Articular chondrocyte of knee joint (primary cell): Measurements from ENCODE around the gene ELOF1. TPM values are rescaled to one million over a fixed set of nuclear protein-coding genes. Genes with fewer than 3 reads are reported as not detected.

Experiments used
- small RNA-seq: library from RNA; depleted of rRNA; stranded (forward); fragments of <200 nt; gene quantifications from one replicate; pipeline ENCODE3, GENCODE V24; 2012
- total RNA-seq: library from RNA; depleted of rRNA; stranded (reverse); fragments of >200 nt; gene quantifications from 2 replicates; pipeline ENCODE4 v1.2.3, GENCODE V29; 2012

The ELOF1 gene
- 30.4 and 30.7 TPM in 2 replicates for total RNA-seq

GRCh38 chr19:11558881-11559828, at the start of gene ELOF1:
TSS of gene ELOF1 (minus strand) at chr19:11559230. CDS start at chr19:11554347, 4,883 bp downstream.

GRCh38 chr19:11597202-11598102, 38.4 kb upstream of the ELOF1 start, which contains the start of gene ZNF627:
TSS of gene ZNF627 (plus strand) at chr19:11597483. CDS start at chr19:11597628, 145 bp downstream.

GRCh38 chr19:11577451-11578257, 18.6 kb upstream of the ELOF1 start, which contains the start of gene ACP5:
TSS of gene ACP5 (minus strand) at chr19:11577645. CDS start at chr19:11577317, 328 bp downstream.

GRCh38 chr19:11538232-11539036, 20.6 kb downstream of the ELOF1 start, which contains the start of gene CNN1:
TSS of gene CNN1 (plus strand) at chr19:11538851. CDS start at chr19:11538928, 77 bp downstream.

GRCh38 chr19:11528551-11529341, 30.3 kb downstream of the ELOF1 start, which contains the start of gene ECSIT:
TSS of gene ECSIT (minus strand) at chr19:11529134. CDS start at chr19:11519170, 9,964 bp downstream.

GRCh38 chr19:11505504-11506100, 53.4 kb downstream of the ELOF1 start, which contains the start of gene ZNF653:
TSS of gene ZNF653 (minus strand) at chr19:11505839. CDS start at chr19:11505786, 53 bp downstream.

Small RNA genes lying within 50 kb of the gene (small RNA-seq; reads per million reads assigned to genes)
- not detected for gene RN7SL833P

Other genes starting within 250 kb of the ELOF1 start
- gene RAB3D, start 219.6 kb downstream of the ELOF1 start, total RNA-seq = 11.4 and 12.9 TPM in 2 replicates
- gene TMEM205, start 213.0 kb downstream of the ELOF1 start, total RNA-seq = 76.3 and 80.2 TPM in 2 replicates
- gene CCDC159, start 212.7 kb downstream of the ELOF1 start, total RNA-seq = 9.9 and 13.8 TPM in 2 replicates
- gene PLPPR2, start 203.8 kb downstream of the ELOF1 start, total RNA-seq = 12.0 and 14.0 TPM in 2 replicates
- 0.43 and 0.91 TPM in 2 replicates for gene SWSAP1, start 184.6 kb downstream of the ELOF1 start, total RNA-seq
- 2.0 and 3.0 TPM in 2 replicates for gene EPOR, start 174.9 kb downstream of the ELOF1 start, total RNA-seq
- gene RGL3, start 139.9 kb downstream of the ELOF1 start, total RNA-seq = 4.3 and 6.5 TPM in 2 replicates
- 0.26 and 0.32 TPM in 2 replicates for gene ODAD3, start 124.1 kb downstream of the ELOF1 start, total RNA-seq
- gene PRKCSH, start 123.6 kb downstream of the ELOF1 start, total RNA-seq = 114 and 135 TPM in 2 replicates
- gene ELAVL3, start 78.2 kb downstream of the ELOF1 start, total RNA-seq = not detected in 2 replicates
- 3.1 and 3.6 TPM in 2 replicates for gene ZNF653, start 53.4 kb downstream of the ELOF1 start, total RNA-seq
- gene ECSIT, start 30.1 kb downstream of the ELOF1 start, total RNA-seq = 15.0 and 21.0 TPM in 2 replicates
- gene CNN1, start 20.4 kb downstream of the ELOF1 start, total RNA-seq = 1.0 and 1.1 TPM in 2 replicates
- 0.39 and 0.54 TPM in 2 replicates for gene ACP5, start 18.4 kb upstream of the ELOF1 start, total RNA-seq
- 15.0 and 21.1 TPM in 2 replicates for gene ZNF627, start 38.3 kb upstream of the ELOF1 start, total RNA-seq
- 6.7 and 9.6 TPM in 2 replicates for gene ZNF823, start 179.7 kb upstream of the ELOF1 start, total RNA-seq
- gene ZNF441, start 207.8 kb upstream of the ELOF1 start, total RNA-seq = 12.9 and 17.3 TPM in 2 replicates
- 5.6 and 7.5 TPM in 2 replicates for gene ZNF491, start 239.3 kb upstream of the ELOF1 start, total RNA-seq